Prostate gland (tissue), 2 donors: Measurements from ENCODE around the gene RNF144B.

Experiments used
- POLR2AphosphoS5 ChIP-seq: sonication (generic); formaldehyde crosslinking; IDR thresholded peaks from one replicate; pipeline ENCODE4 v1.6.1; 2017; ENCODE audit warnings: antibody characterized with exemption
- TF ChIP-seq, protein P1 (sequence below), 4 experiments: fragments of 200-600 bp in 2 of 4; fragments of 450-650 bp in 2 of 4; sonication (generic) in 2 of 4; IDR thresholded peaks; 1 replicate in 3 of 4; 2 replicates in 1 of 4; pipeline ENCODE4 v1.5.1; 2016 to 2019; ENCODE audit warnings: antibody characterized with exemption in 4 of 4, mild to moderate bottlenecking in 2 of 4, moderate library complexity in 2 of 4

- no peak for TF ChIP-seq POLR2AphosphoS5
- TF ChIP-seq, protein P1, sequence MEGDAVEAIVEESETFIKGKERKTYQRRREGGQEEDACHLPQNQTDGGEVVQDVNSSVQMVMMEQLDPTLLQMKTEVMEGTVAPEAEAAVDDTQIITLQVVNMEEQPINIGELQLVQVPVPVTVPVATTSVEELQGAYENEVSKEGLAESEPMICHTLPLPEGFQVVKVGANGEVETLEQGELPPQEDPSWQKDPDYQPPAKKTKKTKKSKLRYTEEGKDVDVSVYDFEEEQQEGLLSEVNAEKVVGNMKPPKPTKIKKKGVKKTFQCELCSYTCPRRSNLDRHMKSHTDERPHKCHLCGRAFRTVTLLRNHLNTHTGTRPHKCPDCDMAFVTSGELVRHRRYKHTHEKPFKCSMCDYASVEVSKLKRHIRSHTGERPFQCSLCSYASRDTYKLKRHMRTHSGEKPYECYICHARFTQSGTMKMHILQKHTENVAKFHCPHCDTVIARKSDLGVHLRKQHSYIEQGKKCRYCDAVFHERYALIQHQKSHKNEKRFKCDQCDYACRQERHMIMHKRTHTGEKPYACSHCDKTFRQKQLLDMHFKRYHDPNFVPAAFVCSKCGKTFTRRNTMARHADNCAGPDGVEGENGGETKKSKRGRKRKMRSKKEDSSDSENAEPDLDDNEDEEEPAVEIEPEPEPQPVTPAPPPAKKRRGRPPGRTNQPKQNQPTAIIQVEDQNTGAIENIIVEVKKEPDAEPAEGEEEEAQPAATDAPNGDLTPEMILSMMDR (IDR thresholded peaks at IDR 0.05) = no peak
These were observed 36.3 kb downstream of the RNF144B start for GRCh38 chr6:18423426-18423825.
